ENCODE results near the gene HOXA10. TPM values are rescaled to one million over a fixed set of nuclear protein-coding genes. Genes with fewer than 3 reads are reported as not detected.

The HOXA10 gene
- total RNA-seq, 1 donor from 2014 or later, result 0.12 TPM

DNA sequence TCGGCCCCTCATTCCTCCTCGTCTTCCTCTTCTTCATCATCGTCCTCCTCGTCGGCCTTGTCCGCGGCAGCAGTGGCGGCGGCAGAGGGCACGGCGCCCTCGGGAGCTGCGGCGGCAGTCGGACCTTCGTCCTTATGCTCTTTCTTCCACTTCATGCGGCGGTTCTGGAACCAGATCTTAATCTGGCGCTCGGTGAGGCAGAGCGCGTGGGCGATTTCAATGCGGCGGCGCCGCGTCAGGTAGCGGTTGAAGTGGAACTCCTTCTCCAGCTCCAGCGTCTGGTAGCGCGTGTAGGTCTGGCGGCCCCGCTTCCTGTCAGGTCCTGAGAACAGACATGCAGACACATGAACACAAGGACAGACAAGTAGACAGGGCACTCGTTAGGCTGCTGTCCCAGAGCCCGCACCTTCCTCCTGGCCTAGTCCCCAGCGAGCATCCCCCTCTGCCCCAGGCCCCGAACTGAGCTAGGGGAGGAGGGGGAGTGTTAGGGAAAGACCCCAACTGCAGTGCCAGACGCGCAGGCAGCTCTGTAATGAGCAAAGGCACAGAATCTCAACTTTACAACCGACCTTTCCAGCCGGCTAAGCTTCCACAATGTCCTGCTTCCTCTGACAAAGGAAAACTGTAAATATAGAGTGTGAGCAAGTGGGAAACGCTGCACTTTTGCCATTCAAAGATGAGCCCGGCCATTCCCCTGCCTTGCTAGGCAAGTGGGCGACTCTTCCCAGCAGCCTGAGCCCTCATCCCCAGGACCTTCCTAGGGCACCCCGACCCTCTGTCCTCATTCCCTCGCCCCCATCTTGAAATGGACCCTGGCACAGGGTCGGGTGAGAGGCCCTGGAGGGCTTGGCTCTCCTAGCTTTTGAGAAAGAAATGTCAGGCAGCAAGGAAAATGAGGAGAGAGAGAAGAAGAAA, 19.0 kb downstream of the HOXA10 start:
- H3K4me3 Mint-ChIP-seq (ENCODE audit: unreplicated experiment), result peak overlapping the region; percentile 28
- H3K9me3 Mint-ChIP-seq (ENCODE audit: low read depth), result peaks cover 4% of the 10 kb centered on the region
- DNase-seq (ENCODE audit: low spot score), result peak; percentile 84
- TF ChIP-seq, protein P1, sequence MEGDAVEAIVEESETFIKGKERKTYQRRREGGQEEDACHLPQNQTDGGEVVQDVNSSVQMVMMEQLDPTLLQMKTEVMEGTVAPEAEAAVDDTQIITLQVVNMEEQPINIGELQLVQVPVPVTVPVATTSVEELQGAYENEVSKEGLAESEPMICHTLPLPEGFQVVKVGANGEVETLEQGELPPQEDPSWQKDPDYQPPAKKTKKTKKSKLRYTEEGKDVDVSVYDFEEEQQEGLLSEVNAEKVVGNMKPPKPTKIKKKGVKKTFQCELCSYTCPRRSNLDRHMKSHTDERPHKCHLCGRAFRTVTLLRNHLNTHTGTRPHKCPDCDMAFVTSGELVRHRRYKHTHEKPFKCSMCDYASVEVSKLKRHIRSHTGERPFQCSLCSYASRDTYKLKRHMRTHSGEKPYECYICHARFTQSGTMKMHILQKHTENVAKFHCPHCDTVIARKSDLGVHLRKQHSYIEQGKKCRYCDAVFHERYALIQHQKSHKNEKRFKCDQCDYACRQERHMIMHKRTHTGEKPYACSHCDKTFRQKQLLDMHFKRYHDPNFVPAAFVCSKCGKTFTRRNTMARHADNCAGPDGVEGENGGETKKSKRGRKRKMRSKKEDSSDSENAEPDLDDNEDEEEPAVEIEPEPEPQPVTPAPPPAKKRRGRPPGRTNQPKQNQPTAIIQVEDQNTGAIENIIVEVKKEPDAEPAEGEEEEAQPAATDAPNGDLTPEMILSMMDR (IDR thresholded peaks at IDR 0.05), result no peak
- H3K4me1 Mint-ChIP-seq (ENCODE audit: low read depth), result peaks cover 19% of the 10 kb centered on the region
- peaks cover 83% of the 10 kb centered on the region for H3K27me3 Mint-ChIP-seq (ENCODE audit: low read depth)
- peaks cover 7% of the 10 kb centered on the region for H3K36me3 Mint-ChIP-seq (ENCODE audit: low read depth)
- no peak overlapping the region for H3K27ac Mint-ChIP-seq (ENCODE audit: unreplicated experiment)

DNA sequence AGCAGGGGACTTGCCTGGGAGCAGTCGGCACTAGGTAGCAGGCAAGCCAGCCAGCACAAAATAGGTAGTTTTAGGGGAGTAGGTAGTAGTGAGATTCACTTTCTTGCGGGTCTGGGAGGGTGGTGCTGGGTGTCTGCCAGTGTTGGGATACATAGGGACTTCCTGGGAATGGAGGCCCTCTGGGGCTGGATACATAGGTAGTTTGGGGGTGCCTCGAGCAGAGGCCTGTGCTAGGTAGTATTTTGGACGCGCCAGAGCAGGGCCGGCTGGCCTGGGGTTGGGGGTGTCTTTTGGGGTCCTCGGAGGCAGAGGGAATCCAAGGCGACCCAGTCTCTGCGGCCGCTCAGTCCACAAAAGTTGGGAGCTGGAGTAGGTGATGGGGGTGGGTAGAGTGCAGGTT, 19.8 kb downstream of the HOXA10 start:
- Mint-ChIP-seq H3K27ac (ENCODE audit: unreplicated experiment) (no peak overlapping the region), H3K4me1 (ENCODE audit: low read depth) (peaks cover 19% of the 10 kb centered on the region), H3K9me3 (ENCODE audit: low read depth) (peaks cover 4% of the 10 kb centered on the region), H3K36me3 (ENCODE audit: low read depth) (peaks cover 7% of the 10 kb centered on the region), H3K27me3 (ENCODE audit: low read depth) (peaks cover 86% of the 10 kb centered on the region), H3K4me3 (ENCODE audit: unreplicated experiment) (no peak overlapping the region)
- DNase-seq (ENCODE audit: low spot score), result no peak
- TF ChIP-seq, protein P1 (IDR thresholded peaks at IDR 0.05), result no peak

DNA sequence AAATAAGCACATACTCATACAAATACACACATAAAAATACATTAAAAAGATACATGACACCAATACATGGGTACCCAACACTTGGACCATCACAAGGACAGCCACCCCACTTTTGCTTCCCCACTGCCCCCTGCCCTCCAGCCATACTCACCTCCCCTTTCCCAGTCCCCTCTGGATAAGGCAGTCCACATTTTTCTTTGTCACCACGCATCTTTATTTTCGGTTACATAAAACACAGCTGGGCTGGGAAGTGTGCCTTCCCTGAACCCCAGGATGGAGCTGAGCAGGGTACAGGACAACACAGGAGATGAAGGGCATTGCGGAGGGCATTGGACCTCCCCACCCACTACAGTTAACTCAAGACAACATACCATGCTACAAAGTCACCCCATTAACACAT, 20.6 kb downstream of the HOXA10 start:
- Mint-ChIP-seq H3K27ac (ENCODE audit: unreplicated experiment) (no peak overlapping the region), H3K27me3 (ENCODE audit: low read depth) (peaks cover 86% of the 10 kb centered on the region), H3K4me1 (ENCODE audit: low read depth) (peaks cover 19% of the 10 kb centered on the region), H3K4me3 (ENCODE audit: unreplicated experiment) (no peak overlapping the region), H3K9me3 (ENCODE audit: low read depth) (peaks cover 2% of the 10 kb centered on the region), H3K36me3 (ENCODE audit: low read depth) (peaks cover 5% of the 10 kb centered on the region)
- no peak for DNase-seq (ENCODE audit: low spot score)
- TF ChIP-seq, protein P1 (IDR thresholded peaks at IDR 0.05), result no peak

DNA sequence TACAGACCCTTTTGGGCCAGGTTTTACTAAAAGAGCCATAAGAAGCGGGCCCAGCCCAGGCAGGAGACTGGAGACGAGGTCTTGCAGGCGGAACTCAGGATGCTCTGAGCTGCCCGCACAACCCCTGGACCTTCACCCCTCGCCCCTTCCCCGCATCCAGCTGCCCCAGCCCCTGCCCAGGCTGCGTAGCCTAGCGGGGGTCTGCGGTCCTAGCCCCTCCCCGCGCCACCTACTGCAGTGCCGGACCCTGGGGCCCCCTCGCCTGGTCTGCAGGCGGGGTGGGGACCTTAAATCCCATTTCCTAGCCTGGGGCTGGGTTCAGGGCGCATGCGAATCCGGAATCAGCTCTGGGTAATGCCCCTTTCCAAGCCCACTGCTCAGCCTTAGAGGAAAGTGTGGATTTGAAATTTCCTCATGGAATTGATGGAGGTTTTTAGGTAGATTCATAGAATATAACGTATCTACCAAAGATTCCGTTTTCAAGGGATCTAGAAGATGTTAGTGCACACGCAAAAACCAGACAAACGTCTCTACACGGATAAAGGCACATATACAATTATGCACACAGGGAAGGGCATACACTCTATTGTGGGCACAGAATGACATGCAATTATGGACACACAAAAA, 21.2 kb downstream of the HOXA10 start:
- DNase-seq (ENCODE audit: low spot score), result peak; percentile 74
- H3K4me3 Mint-ChIP-seq (ENCODE audit: unreplicated experiment), result no peak overlapping the region
- peaks cover 22% of the 10 kb centered on the region for H3K4me1 Mint-ChIP-seq (ENCODE audit: low read depth)
- H3K36me3 Mint-ChIP-seq (ENCODE audit: low read depth), result peaks cover 3% of the 10 kb centered on the region
- TF ChIP-seq, protein P1 (IDR thresholded peaks at IDR 0.05), result no peak
- H3K27ac Mint-ChIP-seq (ENCODE audit: unreplicated experiment), result no peak overlapping the region
- H3K9me3 Mint-ChIP-seq (ENCODE audit: low read depth), result no peaks in the 10 kb centered on the region
- peaks cover 87% of the 10 kb centered on the region for H3K27me3 Mint-ChIP-seq (ENCODE audit: low read depth)

DNA sequence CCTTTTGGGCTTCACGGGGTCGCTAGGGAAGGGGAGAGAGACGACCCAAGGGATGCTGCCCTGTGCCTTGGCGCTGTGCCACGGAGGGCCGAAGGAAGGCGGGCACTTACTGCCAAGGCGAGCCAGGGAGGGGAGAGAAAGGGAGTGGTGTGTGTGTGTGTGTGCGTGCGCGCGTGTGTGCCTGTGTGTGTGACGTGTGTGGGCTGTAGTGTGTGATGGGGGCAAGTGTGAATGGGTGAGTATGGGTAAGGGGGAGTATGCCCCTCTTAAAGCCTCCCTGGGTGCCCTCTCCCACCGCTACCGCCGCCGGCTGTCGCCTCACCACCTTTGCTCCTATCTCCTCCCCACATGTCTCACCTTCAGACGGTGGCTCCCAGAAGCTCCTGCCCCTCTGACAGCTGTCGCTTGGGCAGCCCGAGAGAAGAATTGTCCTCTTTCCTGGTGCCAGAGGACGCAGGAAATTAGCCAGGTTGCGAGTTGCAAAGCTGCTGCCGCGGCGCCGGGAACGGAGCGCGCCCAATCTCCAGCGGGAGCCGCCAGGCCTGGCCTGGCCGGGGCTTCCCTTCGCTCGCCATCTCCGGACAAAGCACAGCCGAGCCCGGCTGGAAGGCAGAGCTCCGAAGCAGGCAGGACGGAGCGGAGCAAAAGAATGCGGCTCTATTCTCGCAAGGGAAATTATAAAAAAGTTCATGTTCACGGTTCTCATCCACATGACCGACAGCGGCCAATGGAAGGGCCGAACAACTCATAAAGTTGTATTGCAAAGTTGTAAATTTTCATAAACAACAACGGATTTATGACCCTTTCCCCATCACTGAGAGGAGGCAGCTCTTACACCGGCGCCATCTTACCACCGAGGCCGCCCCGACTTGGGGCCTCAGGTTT, 21.9 kb downstream of the HOXA10 start, which contains the start of gene HOXA3:
HOXA3 (minus strand) TSS at position 653 of the 885 bp plus-strand sequence. CDS start 41,943 bp downstream, outside the sequence.
- Mint-ChIP-seq H3K27me3 (ENCODE audit: low read depth) (peaks cover 85% of the 10 kb centered on the region), H3K36me3 (ENCODE audit: low read depth) (peaks cover 3% of the 10 kb centered on the region), H3K4me3 (ENCODE audit: unreplicated experiment) (peak within 1 kb of the TSS; percentile 64), H3K9me3 (ENCODE audit: low read depth) (no peaks in the 10 kb centered on the region), H3K27ac (ENCODE audit: unreplicated experiment) (no peak within 1 kb of the TSS), H3K4me1 (ENCODE audit: low read depth) (peaks cover 22% of the 10 kb centered on the region)
- DNase-seq (ENCODE audit: low spot score), result no peak
- TF ChIP-seq, protein P1 (IDR thresholded peaks at IDR 0.05), result no peak

All from chondrocyte (in vitro differentiated cells).